ENCODE results near the gene PPP6R1.
A peak's percentile ranks its signal among the peaks of the same experiment; 100 is the strongest.

Gene PPP6R1

DNA sequence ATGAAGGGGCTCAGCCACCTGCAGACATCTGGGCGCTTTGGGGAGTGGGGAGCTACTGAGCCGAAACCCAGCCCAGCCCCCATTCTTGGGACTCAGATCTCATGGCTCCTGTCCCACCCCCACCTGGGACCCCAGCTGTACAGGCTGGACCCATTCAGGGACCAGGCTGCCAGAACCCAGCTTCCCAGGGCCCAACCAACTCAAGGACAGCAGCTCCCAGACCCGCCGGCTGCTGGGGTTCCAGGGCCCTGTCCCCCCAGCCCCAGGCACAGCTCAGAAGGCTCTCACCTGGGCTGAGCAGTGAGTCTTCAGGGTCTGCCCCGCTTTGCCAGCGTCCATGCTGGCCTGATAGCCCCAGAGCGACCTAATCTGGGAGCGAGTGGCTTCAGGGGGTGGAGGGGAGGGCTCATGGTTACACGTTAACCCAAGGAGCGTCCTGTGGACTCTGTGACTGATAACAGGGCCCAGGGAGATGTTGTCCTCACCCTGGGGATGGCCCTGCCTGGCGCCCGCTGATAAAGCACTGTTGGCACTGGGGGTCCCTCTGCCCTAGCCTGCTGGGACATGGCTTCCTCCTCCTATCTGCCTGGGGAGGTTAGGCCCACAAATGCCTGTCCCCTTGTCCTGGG is 30.3 kb downstream of the PPP6R1 start, which contains the start of gene TMEM86B:
TSS of gene TMEM86B (minus strand) at position 361 of the 629 bp plus-strand sequence. CDS start at position 339, 22 bp downstream.
- Histone ChIP-seq H3K27me3 (ENCODE audit: insufficient read depth, poor library complexity, severe bottlenecking) (no peaks in the 10 kb centered on the region), H3K27ac (replicated peaks) (no peak within 1 kb of the TSS), H3K4me3 (replicated peaks; ENCODE audit: insufficient read depth, low read length) (no peak within 1 kb of the TSS)
- no peak for DNase-seq (ENCODE audit: low read depth in 1 of 2, low spot score in 1 of 2)
- TF ChIP-seq POLR2AphosphoS5 (IDR thresholded peaks at IDR 0.05; ENCODE audit: low read depth) (peak; percentile 13; the same call in 1 of the 2 replicates), GABPA (IDR thresholded peaks at IDR 0.05; ENCODE audit: low read depth) (no peak)

DNA sequence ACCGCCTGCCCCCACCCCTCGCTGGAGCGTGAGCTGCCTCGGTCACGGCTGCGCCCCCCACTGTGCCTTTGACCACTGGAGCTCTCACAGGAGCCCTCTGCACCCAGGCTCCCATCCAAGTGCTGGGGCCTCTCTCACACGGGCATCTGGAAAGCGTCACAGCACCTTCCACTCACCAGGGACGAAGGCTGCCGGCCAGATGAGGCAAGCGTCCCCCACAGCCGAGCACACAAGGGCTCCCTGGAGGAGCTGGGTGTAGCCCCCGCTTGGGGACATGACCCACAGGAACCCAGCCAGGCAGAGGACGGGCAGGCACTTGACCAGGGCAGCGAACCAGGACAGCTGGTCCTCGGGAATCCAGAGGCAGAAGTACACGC is 30.8 kb downstream of the PPP6R1 start:
- no peak overlapping the region for H3K4me3 ChIP-seq (replicated peaks; ENCODE audit: insufficient read depth, low read length)
- DNase-seq (ENCODE audit: low read depth in 1 of 2, low spot score in 1 of 2) = no peak
- no peak overlapping the region for H3K27ac ChIP-seq (replicated peaks)
- H3K27me3 ChIP-seq (ENCODE audit: insufficient read depth, poor library complexity, severe bottlenecking) = no peaks in the 10 kb centered on the region
- TF ChIP-seq, protein P1, sequence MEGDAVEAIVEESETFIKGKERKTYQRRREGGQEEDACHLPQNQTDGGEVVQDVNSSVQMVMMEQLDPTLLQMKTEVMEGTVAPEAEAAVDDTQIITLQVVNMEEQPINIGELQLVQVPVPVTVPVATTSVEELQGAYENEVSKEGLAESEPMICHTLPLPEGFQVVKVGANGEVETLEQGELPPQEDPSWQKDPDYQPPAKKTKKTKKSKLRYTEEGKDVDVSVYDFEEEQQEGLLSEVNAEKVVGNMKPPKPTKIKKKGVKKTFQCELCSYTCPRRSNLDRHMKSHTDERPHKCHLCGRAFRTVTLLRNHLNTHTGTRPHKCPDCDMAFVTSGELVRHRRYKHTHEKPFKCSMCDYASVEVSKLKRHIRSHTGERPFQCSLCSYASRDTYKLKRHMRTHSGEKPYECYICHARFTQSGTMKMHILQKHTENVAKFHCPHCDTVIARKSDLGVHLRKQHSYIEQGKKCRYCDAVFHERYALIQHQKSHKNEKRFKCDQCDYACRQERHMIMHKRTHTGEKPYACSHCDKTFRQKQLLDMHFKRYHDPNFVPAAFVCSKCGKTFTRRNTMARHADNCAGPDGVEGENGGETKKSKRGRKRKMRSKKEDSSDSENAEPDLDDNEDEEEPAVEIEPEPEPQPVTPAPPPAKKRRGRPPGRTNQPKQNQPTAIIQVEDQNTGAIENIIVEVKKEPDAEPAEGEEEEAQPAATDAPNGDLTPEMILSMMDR (IDR thresholded peaks at IDR 0.05; ENCODE audit: insufficient read depth, low read length) = no peak
- TF ChIP-seq SPI1 (IDR thresholded peaks at IDR 0.05; ENCODE audit: borderline replicate concordance, low read depth) = no peak
- TF ChIP-seq, protein P2, sequence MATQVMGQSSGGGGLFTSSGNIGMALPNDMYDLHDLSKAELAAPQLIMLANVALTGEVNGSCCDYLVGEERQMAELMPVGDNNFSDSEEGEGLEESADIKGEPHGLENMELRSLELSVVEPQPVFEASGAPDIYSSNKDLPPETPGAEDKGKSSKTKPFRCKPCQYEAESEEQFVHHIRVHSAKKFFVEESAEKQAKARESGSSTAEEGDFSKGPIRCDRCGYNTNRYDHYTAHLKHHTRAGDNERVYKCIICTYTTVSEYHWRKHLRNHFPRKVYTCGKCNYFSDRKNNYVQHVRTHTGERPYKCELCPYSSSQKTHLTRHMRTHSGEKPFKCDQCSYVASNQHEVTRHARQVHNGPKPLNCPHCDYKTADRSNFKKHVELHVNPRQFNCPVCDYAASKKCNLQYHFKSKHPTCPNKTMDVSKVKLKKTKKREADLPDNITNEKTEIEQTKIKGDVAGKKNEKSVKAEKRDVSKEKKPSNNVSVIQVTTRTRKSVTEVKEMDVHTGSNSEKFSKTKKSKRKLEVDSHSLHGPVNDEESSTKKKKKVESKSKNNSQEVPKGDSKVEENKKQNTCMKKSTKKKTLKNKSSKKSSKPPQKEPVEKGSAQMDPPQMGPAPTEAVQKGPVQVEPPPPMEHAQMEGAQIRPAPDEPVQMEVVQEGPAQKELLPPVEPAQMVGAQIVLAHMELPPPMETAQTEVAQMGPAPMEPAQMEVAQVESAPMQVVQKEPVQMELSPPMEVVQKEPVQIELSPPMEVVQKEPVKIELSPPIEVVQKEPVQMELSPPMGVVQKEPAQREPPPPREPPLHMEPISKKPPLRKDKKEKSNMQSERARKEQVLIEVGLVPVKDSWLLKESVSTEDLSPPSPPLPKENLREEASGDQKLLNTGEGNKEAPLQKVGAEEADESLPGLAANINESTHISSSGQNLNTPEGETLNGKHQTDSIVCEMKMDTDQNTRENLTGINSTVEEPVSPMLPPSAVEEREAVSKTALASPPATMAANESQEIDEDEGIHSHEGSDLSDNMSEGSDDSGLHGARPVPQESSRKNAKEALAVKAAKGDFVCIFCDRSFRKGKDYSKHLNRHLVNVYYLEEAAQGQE (IDR thresholded peaks at IDR 0.05; ENCODE audit: insufficient replicate concordance, low read depth) = no peak
- TF ChIP-seq GABPA (IDR thresholded peaks at IDR 0.05; ENCODE audit: low read depth) = no peak
- no peak for TF ChIP-seq POLR2AphosphoS5 (IDR thresholded peaks at IDR 0.05; ENCODE audit: low read depth)

DNA sequence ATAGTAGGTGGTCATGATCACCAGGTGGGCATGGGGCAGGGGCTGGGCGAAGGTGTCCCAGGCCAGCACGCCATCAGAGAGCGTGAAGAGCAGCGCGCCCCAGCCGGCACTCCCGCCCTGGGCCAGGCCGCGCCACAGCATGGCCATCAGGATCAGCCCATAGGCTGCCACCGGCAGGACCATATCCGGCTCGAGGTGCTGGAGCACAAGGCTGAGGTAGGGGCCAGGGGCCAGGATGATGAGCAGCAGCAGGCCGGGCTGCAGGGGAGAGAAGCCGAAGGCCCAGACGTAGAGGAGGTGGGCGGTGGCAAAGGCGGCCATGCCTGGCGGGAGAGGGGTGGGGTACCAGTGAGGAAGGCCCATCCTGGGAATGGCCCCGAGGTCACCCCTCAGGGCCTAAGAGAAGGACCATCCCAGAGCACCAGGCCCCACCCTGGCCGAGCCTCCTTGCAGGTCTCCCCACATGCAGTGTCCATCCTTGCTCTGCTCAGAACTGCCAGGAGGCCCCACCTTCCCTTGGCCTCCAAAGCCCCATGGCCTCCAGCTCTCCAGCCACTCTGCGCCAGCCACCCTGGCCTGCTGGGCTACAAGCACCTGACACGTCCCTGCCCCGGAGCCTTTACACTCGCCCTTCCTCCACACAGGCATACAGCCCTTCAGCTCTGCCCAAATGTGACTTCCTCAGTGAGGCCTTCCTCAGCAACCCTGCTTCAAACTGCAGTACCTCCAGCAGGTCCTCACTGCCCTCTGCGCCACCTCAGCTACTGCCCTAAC is 31.4 kb downstream of the PPP6R1 start:
- no peaks in the 10 kb centered on the region for H3K27me3 ChIP-seq (ENCODE audit: insufficient read depth, poor library complexity, severe bottlenecking)
- DNase-seq (ENCODE audit: low read depth in 1 of 2, low spot score in 1 of 2) = no peak
- no peak overlapping the region for H3K4me3 ChIP-seq (replicated peaks; ENCODE audit: insufficient read depth, low read length)
- peak; percentile 33; the same call in 1 of the 2 replicates for TF ChIP-seq POLR2AphosphoS5 (IDR thresholded peaks at IDR 0.05; ENCODE audit: low read depth)
- TF ChIP-seq, protein P1 (IDR thresholded peaks at IDR 0.05; ENCODE audit: insufficient read depth, low read length) = no peak
- no peak overlapping the region for H3K27ac ChIP-seq (replicated peaks)

DNA sequence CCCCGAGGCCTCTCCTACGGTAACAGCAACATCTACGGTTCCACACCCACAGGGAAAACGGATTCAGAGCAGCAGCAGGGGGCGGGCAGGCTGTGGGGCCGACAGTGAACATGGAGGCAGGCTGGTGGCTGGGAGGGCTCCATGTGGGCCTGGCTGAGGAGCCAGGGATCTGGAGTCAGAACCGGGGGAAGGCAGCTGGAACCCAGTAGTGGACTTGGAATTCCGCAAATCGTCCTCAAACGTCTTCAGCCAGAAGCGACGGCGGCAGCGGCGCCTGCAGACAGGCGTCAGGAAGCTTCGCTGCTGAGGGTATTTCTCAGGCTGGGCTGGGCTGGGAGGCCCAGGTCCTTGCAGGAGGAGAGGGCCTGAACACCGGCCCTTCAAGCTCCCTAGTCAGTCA is 32.0 kb downstream of the PPP6R1 start:
- Histone ChIP-seq H3K27ac (replicated peaks) (no peak overlapping the region), H3K27me3 (ENCODE audit: insufficient read depth, poor library complexity, severe bottlenecking) (no peaks in the 10 kb centered on the region), H3K4me3 (replicated peaks; ENCODE audit: insufficient read depth, low read length) (no peak overlapping the region)
- no peak for DNase-seq (ENCODE audit: low read depth in 1 of 2, low spot score in 1 of 2)
- TF ChIP-seq SPI1 (IDR thresholded peaks at IDR 0.05; ENCODE audit: borderline replicate concordance, low read depth) (no peak), GABPA (IDR thresholded peaks at IDR 0.05; ENCODE audit: low read depth) (no peak), POLR2AphosphoS5 (IDR thresholded peaks at IDR 0.05; ENCODE audit: low read depth) (no peak)
- TF ChIP-seq, protein P2 (IDR thresholded peaks at IDR 0.05; ENCODE audit: insufficient replicate concordance, low read depth) = no peak
- TF ChIP-seq, protein P1 (IDR thresholded peaks at IDR 0.05; ENCODE audit: insufficient read depth, low read length) = no peak
